ENCODE results near the gene CPEB3.
"Not testable (repeated sequence)": the region's sequence is repeated elsewhere in the genome, so short reads cannot be mapped to it uniquely, and the experiment has no call there.

CPEB3 gene

DNA sequence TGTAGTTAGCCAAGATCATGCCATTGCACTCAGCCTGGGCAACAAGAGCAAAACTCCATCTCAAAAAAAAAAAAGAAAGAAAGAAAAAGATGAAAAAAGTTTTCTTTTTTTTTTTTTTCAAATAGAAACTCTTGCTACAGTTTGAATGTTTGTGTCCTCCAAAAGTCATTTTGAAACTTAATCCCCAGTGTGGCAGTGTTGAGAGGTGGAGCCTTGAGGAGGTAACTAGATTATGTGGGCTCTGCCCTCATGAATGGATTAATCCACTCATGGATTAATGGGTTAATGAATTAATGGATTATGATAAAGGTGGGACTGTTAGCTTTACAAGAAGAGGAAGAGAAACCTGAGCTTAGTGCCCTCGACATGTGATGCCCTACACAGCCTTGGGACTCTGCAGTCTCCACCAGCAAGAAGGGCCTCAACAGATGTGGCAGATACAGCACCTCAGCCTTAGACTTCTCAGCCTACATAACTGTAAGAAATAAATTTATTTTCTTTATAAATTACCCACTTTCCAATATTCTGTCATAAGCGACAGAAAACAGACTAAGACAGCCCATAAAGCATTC lies 25.1 kb downstream of the CPEB3 start:
- DNase-seq: no peak

DNA sequence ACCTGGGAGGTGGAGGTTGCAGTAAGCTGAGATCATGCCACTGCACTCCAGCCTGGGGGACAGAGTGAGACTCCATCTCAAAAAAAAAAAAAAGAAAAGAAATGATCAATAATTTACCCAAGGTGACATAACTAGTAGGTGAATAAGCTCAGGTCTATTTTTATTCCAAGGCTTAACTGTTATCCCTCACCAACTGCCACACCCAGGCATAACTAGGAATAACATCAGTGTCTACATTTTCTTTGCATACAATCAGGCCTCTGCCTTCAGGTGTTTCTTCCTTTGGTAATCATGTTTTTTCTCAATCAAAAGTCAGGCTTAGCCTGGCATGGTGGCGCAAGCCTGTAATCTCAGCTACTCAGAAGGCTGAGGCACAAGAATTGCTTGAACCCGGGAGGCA lies 26.6 kb downstream of the CPEB3 start:
- DNase-seq: no peak

DNA sequence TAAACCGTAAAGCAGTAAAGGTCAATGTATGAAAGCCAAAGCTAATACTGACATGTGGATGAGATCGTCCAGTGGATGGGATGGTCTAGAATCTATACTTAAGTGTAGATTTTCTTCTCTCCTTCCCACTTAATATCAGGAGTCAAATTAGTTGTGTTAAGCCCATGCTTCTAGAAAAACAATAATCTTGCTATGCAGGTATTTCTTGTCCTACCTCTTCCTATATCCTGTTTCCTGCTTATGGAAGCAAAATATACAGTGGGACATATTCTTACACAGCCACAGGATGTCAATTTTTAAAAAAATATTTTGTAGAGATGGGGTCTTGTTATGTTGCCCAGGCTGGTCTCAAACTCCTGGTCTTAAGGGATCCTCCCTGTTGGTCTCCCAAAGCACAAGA lies 27.5 kb downstream of the CPEB3 start:
- DNase-seq: no peak

DNA sequence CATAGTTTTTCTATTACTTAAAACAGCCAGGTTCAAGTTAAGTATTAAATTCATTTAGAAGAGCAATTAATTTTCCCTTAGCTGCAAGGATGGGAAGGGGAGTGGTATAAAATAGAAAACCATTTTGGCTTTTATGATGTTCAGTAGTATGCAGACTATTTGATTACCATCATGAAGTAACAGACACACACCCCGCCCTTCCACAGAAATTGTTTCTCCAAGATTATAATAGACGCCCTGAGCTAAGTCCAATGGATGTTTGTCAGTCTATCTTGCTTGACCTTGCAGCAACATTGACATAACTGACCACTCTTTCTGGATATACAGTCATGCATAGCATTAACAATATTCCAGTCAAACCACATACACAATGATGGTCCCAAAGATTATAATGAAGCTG lies 42.3 kb downstream of the CPEB3 start:
- DNase-seq: no peak

DNA sequence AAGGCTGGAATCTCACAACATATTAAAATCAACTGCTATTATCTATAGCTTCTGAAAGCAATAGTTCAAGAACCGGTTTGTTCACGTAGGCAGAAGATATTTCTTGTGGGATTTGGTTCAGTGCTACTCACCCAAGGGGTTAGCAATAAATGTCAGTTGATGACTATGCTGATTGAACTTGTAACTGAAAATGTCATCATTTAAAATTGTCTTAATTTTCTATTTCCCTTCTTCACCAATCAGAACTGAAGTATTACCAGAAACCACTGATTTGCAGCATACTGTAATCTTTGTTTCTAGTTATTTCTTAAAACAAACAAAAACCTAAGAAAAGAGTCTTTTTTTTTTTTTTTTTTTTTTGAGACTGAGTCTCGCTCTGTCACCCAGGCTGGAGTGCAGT lies 46.1 kb downstream of the CPEB3 start:
- DNase-seq: no peak

DNA sequence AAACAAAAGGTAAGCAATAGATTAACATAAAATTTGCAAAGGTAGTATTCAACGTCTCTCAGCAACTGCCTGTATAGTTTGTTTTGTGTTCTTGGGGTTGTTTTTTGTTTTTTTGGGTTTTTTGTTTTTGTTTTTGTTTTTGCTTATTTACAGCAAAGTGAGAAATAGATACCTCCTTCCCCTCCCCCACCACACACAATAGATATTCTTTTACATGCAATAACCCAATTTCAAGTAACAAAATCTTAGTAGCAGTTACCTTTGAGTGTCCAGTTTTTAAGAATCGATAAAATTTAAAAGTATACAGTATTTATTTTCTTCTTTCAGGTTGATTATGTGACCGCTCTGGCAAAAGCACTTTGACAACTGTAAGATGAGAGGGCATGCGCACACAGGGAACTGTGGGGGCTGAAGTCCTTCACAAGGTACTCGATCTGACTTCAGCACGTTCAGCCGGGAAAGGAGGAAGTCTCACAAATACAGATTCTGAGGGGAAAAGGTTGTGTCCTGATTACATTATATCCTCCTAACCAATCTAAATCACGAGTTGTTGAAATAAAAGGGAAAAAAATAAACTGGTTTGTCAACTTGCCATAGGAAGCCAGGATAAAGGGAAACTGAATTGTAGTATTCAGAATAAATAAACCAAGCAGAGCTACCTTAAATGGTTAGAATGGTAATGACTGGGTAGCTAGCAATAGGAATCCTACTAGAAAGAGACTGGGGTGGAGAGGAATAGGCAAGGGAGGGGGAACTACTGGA lies 47.8 kb downstream of the CPEB3 start:
- DNase-seq: peak; percentile 92

DNA sequence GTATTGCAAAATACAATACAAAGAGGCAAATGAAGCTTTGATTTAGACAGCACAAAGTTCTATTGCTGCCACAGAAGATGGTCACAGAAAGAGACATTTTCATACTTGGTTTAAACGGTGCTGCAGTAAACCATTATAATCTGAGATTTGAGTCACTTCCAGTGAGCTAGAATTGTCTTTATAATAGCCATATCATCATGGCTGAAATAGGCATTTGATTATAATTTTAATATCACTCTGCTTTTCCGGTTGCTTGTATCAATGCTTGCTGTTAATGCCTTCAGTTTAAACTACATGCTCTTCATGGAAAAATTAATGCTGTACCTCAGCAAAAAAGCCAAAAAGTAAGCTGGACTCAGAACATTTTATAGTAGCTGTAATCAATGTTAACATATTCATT lies 48.5 kb downstream of the CPEB3 start:
- no peak for DNase-seq

DNA sequence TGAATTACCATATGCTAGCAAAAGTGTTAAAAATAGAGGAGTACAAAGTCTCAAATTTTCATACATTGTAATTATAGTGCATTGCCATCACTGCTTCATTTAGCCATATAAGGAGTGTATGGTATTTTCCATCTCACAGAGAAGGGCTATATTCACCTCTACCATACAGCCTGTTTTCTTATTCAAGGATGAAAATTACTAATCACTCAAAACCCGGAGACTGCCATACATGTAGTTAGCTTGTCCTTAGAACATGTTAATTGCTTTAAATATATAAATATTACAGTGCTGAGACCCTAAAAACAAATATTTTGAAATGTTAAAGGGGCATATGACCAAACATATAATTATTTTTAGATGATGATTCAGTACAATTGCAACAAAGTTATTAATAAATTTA lies 49.4 kb downstream of the CPEB3 start:
- DNase-seq: no peak

DNA sequence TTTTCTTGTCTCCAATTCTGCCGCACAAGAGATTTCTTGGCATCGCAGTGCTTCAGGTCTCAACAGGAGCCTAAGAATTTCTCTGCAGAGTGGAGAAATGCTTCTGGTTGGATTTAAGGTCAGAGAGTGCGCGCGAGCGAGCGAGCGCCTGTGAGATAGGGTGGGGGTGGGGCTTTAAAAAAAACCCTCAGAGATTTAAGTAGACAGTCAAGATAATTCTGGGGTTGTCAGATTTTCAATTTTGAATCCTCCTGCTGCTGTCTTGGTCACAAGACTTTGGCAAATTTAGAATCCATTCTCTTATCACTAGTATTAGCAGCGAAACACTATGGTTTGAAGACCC lies 49.7 kb downstream of the CPEB3 start:
- DNase-seq: peak; percentile 73

DNA sequence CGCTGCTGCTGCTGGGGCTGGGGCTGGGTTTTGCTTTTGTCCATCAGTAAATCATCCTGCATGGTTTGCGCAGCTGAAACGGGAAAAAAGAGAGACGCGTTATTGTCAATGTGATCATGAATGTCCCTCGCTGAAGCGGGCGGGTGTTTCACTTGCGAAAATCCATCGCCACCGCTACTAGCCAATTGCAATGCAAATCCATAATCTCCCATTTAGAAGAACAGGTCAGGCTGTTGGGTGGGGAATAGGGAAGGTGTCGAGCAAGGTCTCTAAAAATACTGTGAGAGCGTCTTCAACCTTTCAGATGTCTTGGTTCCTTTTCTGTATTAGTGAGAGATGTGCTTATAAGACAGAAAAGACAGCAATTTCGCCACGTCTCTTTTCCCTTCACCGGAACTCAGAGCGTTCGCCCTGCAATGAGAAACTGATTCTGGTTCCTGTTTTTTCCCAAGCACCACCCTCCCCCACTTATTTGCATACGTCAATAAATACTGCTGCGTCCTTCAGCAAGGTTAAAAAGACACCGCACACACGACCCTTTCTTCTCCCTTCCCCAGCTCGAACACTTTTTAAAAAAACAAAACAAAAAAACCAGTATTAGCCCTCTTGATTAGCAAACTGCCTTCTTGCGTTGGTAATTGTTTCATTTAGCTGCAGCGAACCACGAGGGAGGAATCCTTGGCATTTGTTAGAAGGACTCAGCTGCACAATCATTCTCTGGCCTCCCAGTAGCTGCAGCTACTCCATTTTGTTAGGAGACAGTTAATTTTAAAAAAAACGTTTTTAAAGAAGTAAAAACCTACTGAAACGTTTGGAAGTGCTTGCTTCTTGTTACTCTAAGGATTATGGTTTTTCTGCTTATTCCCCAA lies 50.4 kb downstream of the CPEB3 start:
- peak; percentile 92 for DNase-seq

DNA sequence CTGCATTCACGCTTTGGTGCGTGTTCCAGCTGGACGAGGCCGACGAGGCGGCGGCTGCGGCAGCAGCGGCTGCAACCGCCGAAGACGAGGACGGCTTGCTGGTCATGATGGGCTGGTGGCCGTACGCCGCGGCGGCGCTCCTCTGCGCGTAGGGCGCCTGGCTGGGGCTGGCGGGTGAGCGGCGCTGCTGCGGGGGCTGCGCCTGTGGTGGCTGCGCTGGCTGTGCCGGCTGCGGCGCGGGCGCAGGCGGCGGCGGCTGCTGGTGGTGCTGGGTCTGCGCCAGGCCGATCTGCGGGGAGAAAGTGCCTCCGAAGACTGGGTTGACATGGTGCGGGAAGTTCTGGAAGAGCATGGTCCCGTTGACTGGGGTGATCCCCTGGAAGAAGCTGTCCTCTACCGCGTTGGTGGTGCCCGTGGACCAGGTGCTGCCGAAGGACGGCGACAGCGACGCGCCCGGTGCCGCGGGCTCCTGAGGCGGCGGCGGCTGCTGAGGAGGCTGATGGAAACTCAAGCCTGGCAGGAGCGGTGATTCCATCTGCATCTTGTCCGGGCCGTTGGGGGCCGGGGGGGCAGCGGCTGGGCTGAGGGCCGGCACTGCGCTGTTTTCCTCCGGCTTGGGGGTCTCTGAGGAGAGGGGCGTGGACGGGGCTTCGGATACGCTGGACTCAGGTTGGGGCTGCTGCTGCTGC lies 51.1 kb downstream of the CPEB3 start:
- DNase-seq: no peak

DNA sequence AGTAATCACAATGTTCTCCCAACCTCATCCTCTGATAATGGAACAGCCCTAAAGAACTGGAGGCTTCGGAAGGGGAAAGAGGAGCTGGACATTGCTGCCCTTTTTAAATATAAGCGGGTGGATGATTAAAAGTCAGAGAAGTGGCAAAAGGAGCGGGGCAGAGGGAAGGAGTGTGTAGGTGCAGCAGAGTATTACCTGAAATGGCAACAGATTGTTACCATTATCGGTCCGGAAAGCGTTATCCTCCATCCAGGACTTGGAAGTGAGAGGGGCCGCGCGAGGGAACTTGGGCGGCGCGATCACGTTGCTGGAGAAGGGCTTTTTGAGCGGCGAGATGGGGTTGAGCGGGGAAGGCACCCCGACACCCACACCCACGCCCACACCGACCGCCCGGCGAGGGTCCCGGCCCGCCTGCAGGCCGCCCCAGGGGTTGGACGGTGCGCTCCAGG lies 51.7 kb downstream of the CPEB3 start:
- DNase-seq: no peak

DNA sequence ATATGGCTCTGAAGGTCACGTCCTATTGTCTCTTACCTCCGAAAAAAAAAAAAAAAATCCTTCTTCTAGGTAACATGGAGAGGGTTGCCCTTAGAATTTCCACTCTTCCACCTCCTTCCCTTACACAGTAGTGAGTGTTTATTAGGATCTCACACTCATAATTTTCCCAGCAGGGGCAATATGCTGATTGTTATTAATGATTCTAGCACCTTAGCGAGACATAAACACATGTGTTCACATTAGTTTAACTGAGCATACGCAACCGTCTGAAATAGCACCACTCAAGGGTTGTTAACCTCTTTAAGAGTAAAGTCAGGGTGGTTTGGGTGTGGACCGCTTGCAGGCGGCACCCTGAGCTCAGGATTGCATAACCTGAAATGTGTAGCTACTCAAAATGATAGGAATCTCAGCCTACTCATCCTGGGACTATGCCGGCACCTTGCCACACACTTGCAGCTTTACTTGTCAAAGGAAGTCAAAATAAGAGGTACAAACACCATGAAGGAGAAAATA lies 52.2 kb downstream of the CPEB3 start:
- peak; percentile 41 for DNase-seq

DNA sequence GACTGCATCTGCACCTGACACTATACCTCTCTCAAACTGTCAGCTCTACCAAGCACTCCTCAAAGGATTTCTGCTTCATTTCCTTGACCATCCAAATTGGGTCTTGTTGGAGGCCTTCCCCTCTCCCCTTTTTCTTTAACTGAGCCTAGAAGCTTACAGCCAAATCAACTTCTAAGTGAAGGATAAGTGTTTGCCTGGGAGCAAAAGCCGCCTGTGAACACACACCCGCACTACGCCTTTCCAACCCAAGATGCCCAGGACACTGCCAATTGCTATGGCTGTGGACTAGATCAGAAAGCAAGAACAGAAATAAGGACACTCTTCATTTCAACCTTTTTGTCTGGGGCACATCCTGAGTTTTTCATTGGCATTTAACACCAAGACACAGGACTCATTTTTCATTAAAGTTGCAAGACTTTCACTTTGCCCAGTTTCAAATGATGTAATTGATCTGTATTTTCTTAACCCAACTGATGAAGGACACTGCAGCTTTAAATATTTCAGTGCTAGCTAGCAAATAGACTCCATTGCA lies 52.8 kb downstream of the CPEB3 start:
- DNase-seq: no peak

DNA sequence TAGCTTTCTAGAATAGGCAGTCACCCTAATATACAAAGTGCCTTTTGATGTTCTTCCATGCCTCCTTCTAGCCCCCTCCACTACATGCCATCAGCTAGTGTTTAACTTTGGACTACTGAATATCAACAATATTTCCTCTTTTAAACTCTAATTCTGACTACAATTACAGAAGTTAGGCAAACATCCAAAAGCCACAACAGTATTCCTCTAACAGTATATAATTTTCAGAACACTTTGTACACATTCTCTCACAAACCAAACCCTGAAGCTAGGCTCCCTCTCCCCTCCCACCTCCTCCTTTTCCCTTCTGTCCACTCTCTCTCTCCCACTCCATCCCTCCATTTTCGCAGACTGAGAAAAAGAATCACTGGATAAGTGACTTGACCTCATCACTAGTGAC lies 59.7 kb downstream of the CPEB3 start:
- DNase-seq: no peak

DNA sequence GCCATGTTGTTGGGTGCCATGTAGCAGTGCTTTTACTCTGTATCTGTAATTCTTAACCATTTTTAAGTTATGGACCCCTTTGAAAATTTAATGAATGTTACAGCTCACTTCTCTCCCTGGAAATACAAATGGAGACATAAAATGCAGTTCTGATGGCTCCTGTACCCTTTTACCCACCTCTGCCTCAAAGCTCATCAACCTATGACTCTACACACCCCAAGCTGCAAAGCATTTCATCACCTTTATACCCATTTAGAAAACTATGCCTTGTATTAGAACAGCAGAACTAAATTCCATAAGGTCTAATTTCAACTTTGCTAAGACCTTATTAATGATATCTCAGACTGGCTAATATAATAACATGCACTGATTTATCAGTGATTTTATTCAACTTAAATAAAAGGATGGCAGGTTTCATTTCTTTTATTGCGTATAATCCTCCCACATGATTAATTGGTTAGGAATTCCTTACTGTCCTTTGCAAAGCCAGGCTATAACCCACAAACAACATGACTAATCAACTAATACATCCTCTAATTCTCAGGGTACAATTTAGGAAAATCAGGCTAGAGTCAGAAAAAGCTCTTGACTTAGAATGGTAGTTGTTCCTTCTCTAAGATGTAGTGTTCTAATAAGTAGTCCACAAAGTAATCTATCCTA lies 68.1 kb downstream of the CPEB3 start:
- no peak for DNase-seq

DNA sequence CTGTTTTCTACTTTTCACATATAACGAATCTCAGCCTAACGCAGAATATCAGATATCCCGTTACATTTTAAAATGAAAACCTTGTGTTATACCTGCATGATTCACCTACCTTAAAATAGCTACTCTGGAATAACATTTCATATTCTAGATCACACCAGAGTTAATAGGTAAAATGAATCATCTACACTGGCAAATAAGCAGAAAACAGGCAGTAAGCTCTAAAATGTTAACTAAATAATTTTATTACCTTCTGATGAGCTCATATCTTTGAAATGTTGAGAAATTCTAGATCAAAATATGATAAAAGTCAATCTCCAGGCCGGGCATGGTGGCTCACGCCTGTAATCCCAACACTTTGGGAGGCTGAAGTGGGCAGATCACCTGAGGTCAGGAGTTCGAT lies 71.3 kb downstream of the CPEB3 start:
- no peak for DNase-seq

DNA sequence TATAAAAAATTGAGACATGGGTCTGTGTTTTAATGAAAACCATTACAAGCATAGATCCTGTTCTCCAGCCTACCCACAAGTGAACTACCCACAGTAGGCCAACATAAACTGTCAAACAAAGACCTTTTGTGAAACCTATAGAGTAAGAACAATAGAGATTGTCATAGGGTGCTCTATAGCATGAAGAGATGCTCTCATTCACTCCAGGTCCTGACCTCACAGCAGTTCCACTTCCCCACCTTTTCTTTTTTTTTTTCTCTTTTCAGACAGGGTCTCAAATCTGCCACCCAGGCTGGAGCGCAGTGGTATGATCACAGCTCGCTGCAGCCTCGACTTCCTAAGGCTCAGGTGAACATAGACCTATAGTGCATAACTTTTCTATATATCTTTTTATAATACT lies 72.3 kb downstream of the CPEB3 start:
- no peak for DNase-seq

DNA sequence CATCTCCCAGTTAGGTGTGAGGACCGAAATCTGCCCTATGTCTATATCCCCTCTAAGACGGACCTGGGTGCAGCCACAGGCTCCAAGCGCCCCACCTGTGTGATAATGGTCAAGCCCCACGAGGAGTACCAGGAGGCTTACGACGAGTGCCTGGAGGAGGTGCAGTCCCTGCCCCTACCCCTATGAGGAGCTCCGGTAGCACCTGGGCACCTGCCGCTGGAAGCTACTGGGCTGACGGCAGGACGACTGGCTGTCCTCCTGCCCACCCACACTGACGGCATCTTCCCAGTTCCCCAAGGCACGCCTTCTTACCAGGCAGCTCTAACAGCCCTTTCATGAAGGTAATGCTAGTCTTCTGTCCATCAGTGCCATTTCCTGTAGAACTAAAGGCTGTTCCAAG lies 74.3 kb downstream of the CPEB3 start:
- DNase-seq: not testable (repeated sequence)

DNA sequence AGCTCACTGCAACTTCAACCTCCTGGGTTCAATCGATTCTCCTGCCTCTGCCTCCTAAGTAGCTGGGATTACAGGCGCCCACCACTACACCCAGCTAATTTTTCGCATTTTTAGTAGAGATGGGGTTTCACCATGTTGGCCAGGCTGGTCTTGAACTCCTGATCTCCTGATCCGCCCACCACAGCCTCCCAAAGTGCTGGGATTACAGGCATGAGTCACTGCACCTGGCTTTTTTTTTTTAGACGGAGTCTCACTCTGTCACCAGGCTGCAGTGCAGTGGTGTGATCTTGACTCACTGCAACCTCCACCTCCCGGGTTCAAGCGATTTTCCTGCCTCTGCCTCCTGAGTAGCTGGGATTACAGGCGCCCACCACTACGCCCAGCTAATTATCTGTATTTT lies 75.7 kb downstream of the CPEB3 start:
- not testable (repeated sequence) for DNase-seq

DNA sequence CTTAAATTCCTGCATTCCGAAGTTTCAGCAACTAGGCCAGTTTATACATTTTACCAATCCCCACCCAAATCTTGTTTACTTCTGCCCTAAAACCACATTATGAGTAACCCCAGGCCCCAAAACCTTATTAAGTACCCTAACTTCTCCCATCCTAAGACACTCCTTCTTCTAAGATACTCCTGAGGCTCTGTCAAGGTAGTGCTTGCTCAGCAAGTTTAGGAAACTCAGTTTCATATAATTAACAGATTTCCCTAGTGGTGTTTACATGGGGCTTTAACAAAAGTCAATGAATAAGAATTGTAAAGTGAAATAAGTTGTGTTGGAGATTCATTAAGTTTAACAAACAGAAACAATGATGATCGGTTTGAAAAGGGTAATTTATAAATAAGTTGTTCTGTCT lies 77.8 kb downstream of the CPEB3 start:
- DNase-seq: no peak

DNA sequence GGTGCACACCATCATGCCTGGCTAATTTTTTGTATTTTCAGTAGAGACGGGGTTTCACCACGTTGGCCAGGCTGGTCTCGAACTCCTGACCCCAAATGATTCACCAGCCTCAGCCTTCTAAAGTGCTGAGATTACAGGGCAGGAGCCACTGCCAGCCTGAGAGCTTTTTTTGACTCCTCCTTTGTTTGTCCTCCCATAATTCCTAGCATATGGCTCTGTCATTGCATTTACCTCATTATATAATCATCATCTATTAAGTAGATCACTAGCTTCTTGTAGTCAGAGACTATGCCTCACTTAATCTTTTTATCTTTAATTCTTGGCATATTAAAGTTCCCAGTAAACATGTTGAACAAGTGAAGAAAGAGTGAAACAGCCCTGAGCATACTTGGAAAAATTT lies 82.1 kb downstream of the CPEB3 start:
- DNase-seq: no peak

All from OCI-M1 (cell line).